Keratinocyte (primary cell): ENCODE measurements around the gene KLHDC7B. TPM values are rescaled to one million over a fixed set of nuclear protein-coding genes. Genes with fewer than 3 reads are reported as not detected.

Source experiments
- DNase-seq: peaks from one replicate; pipeline ENCODE4 v3.0.0-alpha.2; 2011; ENCODE audit warnings: low read depth, missing footprints, low spot score
- FAIRE-seq: peaks from 2 replicates; lab custom pipeline; 2011; peaks lifted over from hg19 to GRCh38; lab: Jason Lieb, UNC
- H2AFZ ChIP-seq: 2 replicates; pipeline ENCODE4 v1.6.0; 2012; ENCODE audit warnings: low read length, control low read depth, inconsistent platforms; ENCODE audit not compliant: control insufficient read depth
- H3K27ac ChIP-seq: 2 replicates; pipeline ENCODE4 v1.5.1; 2011; ENCODE audit warnings: low read length; ENCODE audit not compliant: control insufficient read depth, insufficient read depth
- H3K27me3 ChIP-seq: 3 replicates; pipeline ENCODE4 v1.6.0; 2011; ENCODE audit warnings: low read length; ENCODE audit not compliant: control insufficient read depth, insufficient read depth; ENCODE audit errors: extremely low read depth
- H3K36me3 ChIP-seq, 2 experiments: 2 replicates in 1 of 2; 3 replicates in 1 of 2; pipeline ENCODE4 v1.5.1; 2011; ENCODE audit warnings: low read length in 2 of 2, mild to moderate bottlenecking in 1 of 2; ENCODE audit not compliant: control insufficient read depth in 2 of 2, insufficient read depth in 2 of 2; ENCODE audit errors: extremely low read depth in 1 of 2
- H3K4me1 ChIP-seq: 3 replicates; pipeline ENCODE4 v1.5.1; 2011; ENCODE audit warnings: low read length; ENCODE audit not compliant: control insufficient read depth, insufficient read depth; ENCODE audit errors: extremely low read depth
- H3K4me2 ChIP-seq: 3 replicates; pipeline ENCODE4 v1.6.0; 2011; ENCODE audit warnings: low read depth, low read length; ENCODE audit not compliant: control insufficient read depth, insufficient read depth; ENCODE audit errors: extremely low read depth
- H3K4me3 ChIP-seq, 3 experiments: fragments of 200-600 bp in 1 of 3; sonication (generic) in 1 of 3; 2 replicates in 2 of 3; 3 replicates in 1 of 3; pipeline ENCODE4 v1.5.1; 2011 to 2016; ENCODE audit warnings: low read length in 3 of 3, mild to moderate bottlenecking in 3 of 3, control low read depth in 2 of 3, inconsistent platforms in 1 of 3, low read depth in 1 of 3, mixed read lengths in 1 of 3, mixed run types in 1 of 3, moderate library complexity in 1 of 3; ENCODE audit not compliant: control insufficient read depth in 2 of 3, insufficient read depth in 2 of 3; ENCODE audit errors: extremely low read depth in 1 of 3
- H3K79me2 ChIP-seq: 2 replicates; pipeline ENCODE4 v1.6.0; 2012; ENCODE audit warnings: low read length; ENCODE audit not compliant: control insufficient read depth, insufficient read depth
- H3K9ac ChIP-seq: 3 replicates; pipeline ENCODE4 v1.6.0; 2011; ENCODE audit warnings: low read length; ENCODE audit not compliant: control insufficient read depth, insufficient read depth; ENCODE audit errors: extremely low read depth
- H3K9me1 ChIP-seq: 3 replicates; pipeline ENCODE4 v1.6.0; 2011; ENCODE audit warnings: low read length; ENCODE audit not compliant: control insufficient read depth, insufficient read depth; ENCODE audit errors: extremely low read depth
- H3K9me3 ChIP-seq: 2 replicates; pipeline ENCODE4 v1.5.1; 2012; ENCODE audit warnings: low read depth, low read length; ENCODE audit not compliant: control insufficient read depth
- H4K20me1 ChIP-seq: 3 replicates; pipeline ENCODE4 v1.6.0; 2011; ENCODE audit warnings: low read length; ENCODE audit not compliant: control insufficient read depth, insufficient read depth; ENCODE audit errors: extremely low read depth
- CTCF ChIP-seq, 3 experiments: IDR thresholded peaks in 1 of 3; conservative IDR thresholded peaks in 1 of 3; optimal IDR thresholded peaks in 1 of 3; 2 replicates in 2 of 3; 3 replicates in 1 of 3; pipeline versions ENCODE3 to v1.5.1; 2011; ENCODE audit warnings: low read length in 3 of 3, mild to moderate bottlenecking in 3 of 3, moderate library complexity in 2 of 3, control low read depth in 1 of 3, inconsistent platforms in 1 of 3; ENCODE audit not compliant: insufficient read depth in 2 of 3; ENCODE audit errors: extremely low read depth in 1 of 3
- EZH2 ChIP-seq: IDR thresholded peaks from one replicate; pipeline ENCODE4 v1.6.1; 2012; ENCODE audit warnings: inconsistent platforms, mild to moderate bottlenecking, low read length, moderate library complexity
- dilution Hi-C: fragments of 300-500 bp; cut with MboI; formaldehyde crosslinking; loops from one replicate; pipeline ENCODE4 v1.7.0; 2020; ENCODE audit warnings: low sequenced_read_pairs; ENCODE audit not compliant: extremely low pct_ligation_motif_present
- polyA plus RNA-seq, 5 experiments: library from polyadenylated mRNA; depleted of rRNA in 3 of 5; stranded (reverse) in 3 of 5; stranded (forward) in 1 of 5; unstranded in 1 of 5; fragments of >200 nt; gene quantifications; 1 replicate in 1 of 5; 2 replicates in 3 of 5; 3 replicates in 1 of 5; pipeline versions ENCODE4 v1.2.1 to v1.2.3, GENCODE V29; 2011 to 2012; ENCODE audit warnings: missing spikeins in 2 of 5, low read depth in 1 of 5, low replicate concordance in 1 of 5

Gene KLHDC7B
- polyA plus RNA-seq, 1 donor (not counting 4 experiments of a cell fraction or from before 2014, with no cell fraction given) = 0.01 TPM

GRCh38 chr22:50530877-50531545 lies 14.7 kb upstream of the KLHDC7B start:
- H3K9me3 ChIP-seq = no peaks in the 10 kb centered on the region
- dilution Hi-C loops = no loop called here
- DNase-seq = no peak
- peaks cover 10% of the 10 kb centered on the region for H3K4me1 ChIP-seq
- no peaks in the 10 kb centered on the region for H3K9me1 ChIP-seq
- H2AFZ ChIP-seq = peak overlapping the region; percentile 53
- peak overlapping the region; percentile 90 for H3K9ac ChIP-seq
- H3K4me3 ChIP-seq = peak overlapping the region; percentile 50 to 79 (median 58)
- no peaks in the 10 kb centered on the region for H3K79me2 ChIP-seq
- no peak for TF ChIP-seq CTCF (optimal IDR thresholded peaks at IDR 0.05 in 1 of 3, IDR thresholded peaks at IDR 0.05 in 1 of 3, conservative IDR thresholded peaks at IDR 0.05 in 1 of 3; ENCODE audit: extremely low read depth in 1 of 3, insufficient read depth in 2 of 3, low read length in 3 of 3)
- no peak for TF ChIP-seq EZH2
- H3K27me3 ChIP-seq = peaks cover 11% of the 10 kb centered on the region
- H3K27ac ChIP-seq = peak overlapping the region; percentile 76
- peaks cover 0 to 2% of the 10 kb centered on the region in 2 experiments for H3K36me3 ChIP-seq
- no peaks in the 10 kb centered on the region for H4K20me1 ChIP-seq
- FAIRE-seq = no peak
- H3K4me2 ChIP-seq = peak overlapping the region; percentile 85

GRCh38 chr22:50531546-50531961 lies 14.1 kb upstream of the KLHDC7B start:
- Histone ChIP-seq H3K36me3 (peaks cover 0 to 2% of the 10 kb centered on the region in 2 experiments), H3K79me2 (no peaks in the 10 kb centered on the region), H3K9me1 (no peaks in the 10 kb centered on the region), H4K20me1 (no peaks in the 10 kb centered on the region), H2AFZ (peak overlapping the region; percentile 53), H3K4me3 (peak overlapping the region; percentile 50 to 79 (median 58)), H3K4me1 (peaks cover 9% of the 10 kb centered on the region), H3K9me3 (no peaks in the 10 kb centered on the region), H3K27me3 (peaks cover 11% of the 10 kb centered on the region), H3K27ac (peak overlapping the region; percentile 76), H3K9ac (peak overlapping the region; percentile 90), H3K4me2 (peak overlapping the region; percentile 85)
- TF ChIP-seq EZH2 (no peak), CTCF (optimal IDR thresholded peaks at IDR 0.05 in 1 of 3, IDR thresholded peaks at IDR 0.05 in 1 of 3, conservative IDR thresholded peaks at IDR 0.05 in 1 of 3; ENCODE audit: extremely low read depth in 1 of 3, insufficient read depth in 2 of 3, low read length in 3 of 3) (no peak)
- DNase-seq (no peak), FAIRE-seq (no peak)
- dilution Hi-C loops = no loop called here
